GM23338 (cell line): Measurements from ENCODE around the gene ZNF844. TPM values are rescaled to one million over a fixed set of nuclear protein-coding genes. Genes with fewer than 3 reads are reported as not detected.

ENCODE experiments used
- ATAC-seq: fragments of 200-7000 bp; cut with Tn5 transposase; 3 replicates; pipeline ENCODE4 v1.9.1; 2020
- DNase-seq: peaks from one replicate; pipeline ENCODE4 v3.0.0-alpha.2; 2015; ENCODE audit warnings: low spot score
- H2AFZ ChIP-seq: fragments of 200-600 bp; sonication (generic); 2 replicates; pipeline ENCODE4 v1.8.0; 2016; ENCODE audit warnings: antibody characterized with exemption, mild to moderate bottlenecking, moderate library complexity
- H3F3A ChIP-seq: fragments of 200-600 bp; sonication (generic); replicated peaks from 2 replicates; pipeline ENCODE4 v1.8.0; 2017; ENCODE audit warnings: antibody characterized with exemption, mixed run types, low read depth
- H3K27ac ChIP-seq: fragments of 200-600 bp; sonication (generic); 2 replicates; pipeline ENCODE4 v1.6.1; 2016; ENCODE audit warnings: low read depth
- H3K27me3 ChIP-seq: fragments of 200-600 bp; sonication (generic); 2 replicates; pipeline ENCODE4 v1.8.0; 2016; ENCODE audit warnings: mild to moderate bottlenecking, mixed run types, moderate library complexity; ENCODE audit not compliant: insufficient read depth
- H3K36me3 ChIP-seq: fragments of 200-600 bp; sonication (generic); 2 replicates; pipeline ENCODE4 v1.8.0; 2016; ENCODE audit warnings: mild to moderate bottlenecking; ENCODE audit not compliant: insufficient read depth
- H3K4me1 ChIP-seq: fragments of 200-600 bp; sonication (generic); 2 replicates; pipeline ENCODE4 v1.8.0; 2016; ENCODE audit warnings: mild to moderate bottlenecking, moderate library complexity; ENCODE audit not compliant: insufficient read depth
- H3K4me2 ChIP-seq: fragments of 200-600 bp; sonication (generic); 2 replicates; pipeline ENCODE4 v1.7.1; 2017; ENCODE audit warnings: mixed run types
- H3K4me3 ChIP-seq: fragments of 200-600 bp; sonication (generic); 2 replicates; pipeline ENCODE4 v1.6.1; 2016; ENCODE audit warnings: mixed run types
- H3K79me2 ChIP-seq: fragments of 200-600 bp; sonication (generic); replicated peaks from 2 replicates; pipeline ENCODE4 v1.8.0; 2017; ENCODE audit warnings: mild to moderate bottlenecking; ENCODE audit not compliant: insufficient read depth
- H3K9me2 ChIP-seq: fragments of 200-600 bp; sonication (generic); 2 replicates; pipeline ENCODE4 v1.8.0; 2017; ENCODE audit not compliant: insufficient read depth
- H4K20me1 ChIP-seq: fragments of 200-600 bp; sonication (generic); replicated peaks from 2 replicates; pipeline ENCODE4 v1.8.0; 2017; ENCODE audit warnings: mild to moderate bottlenecking; ENCODE audit not compliant: insufficient read depth
- H3K27ac Mint-ChIP-seq: 2 replicates; pipeline ENCODE4 v1.8.0; 2020; ENCODE audit warnings: inconsistent platforms, mild to moderate bottlenecking, moderate library complexity, mixed read lengths
- H3K27me3 Mint-ChIP-seq: 3 replicates; pipeline ENCODE4 v1.8.0; 2022; ENCODE audit warnings: low read depth, mild to moderate bottlenecking, moderate library complexity, mixed read lengths, inconsistent platforms; ENCODE audit not compliant: insufficient read depth, poor library complexity
- H3K36me3 Mint-ChIP-seq: 3 replicates; pipeline ENCODE4 v1.8.0; 2021; ENCODE audit warnings: low read depth, mild to moderate bottlenecking, inconsistent platforms, moderate library complexity, mixed read lengths
- H3K4me1 Mint-ChIP-seq: 3 replicates; pipeline ENCODE4 v1.8.0; 2020; ENCODE audit warnings: mild to moderate bottlenecking, inconsistent platforms, mixed read lengths
- H3K4me3 Mint-ChIP-seq: 3 replicates; pipeline ENCODE4 v1.8.0; 2021; ENCODE audit warnings: moderate library complexity, mild to moderate bottlenecking, inconsistent platforms, mixed read lengths
- H3K9me3 Mint-ChIP-seq: 3 replicates; pipeline ENCODE4 v1.8.0; 2020; ENCODE audit warnings: moderate library complexity, mild to moderate bottlenecking, inconsistent platforms, mixed read lengths
- ETS1 ChIP-seq: IDR thresholded peaks from 2 replicates; pipeline ENCODE4 v1.6.1; 2016; ENCODE audit warnings: antibody characterized with exemption
- EZH2phosphoT487 ChIP-seq: fragments of 200-600 bp; sonication (generic); IDR thresholded peaks from one replicate; pipeline ENCODE4 v1.8.1; 2018; ENCODE audit warnings: antibody characterized with exemption; ENCODE audit not compliant: unreplicated experiment
- JUNB ChIP-seq: IDR thresholded peaks from one replicate; pipeline ENCODE4 v1.6.1; 2016; ENCODE audit warnings: antibody characterized with exemption; ENCODE audit not compliant: unreplicated experiment
- NANOG ChIP-seq: IDR thresholded peaks from 2 replicates; pipeline ENCODE4 v1.6.1; 2016; ENCODE audit warnings: antibody characterized with exemption, borderline replicate concordance
- POLR2AphosphoS5 ChIP-seq: IDR thresholded peaks from 2 replicates; pipeline ENCODE4 v1.6.1; 2016; ENCODE audit warnings: antibody characterized with exemption, low read depth
- STAT1 ChIP-seq: IDR thresholded peaks from one replicate; pipeline ENCODE4 v1.6.1; 2016; ENCODE audit warnings: antibody characterized with exemption; ENCODE audit not compliant: unreplicated experiment
- ZNF462 ChIP-seq: fragments of 250-450 bp; sonication (Bioruptor Pico); IDR thresholded peaks from 2 replicates; pipeline ENCODE4 v1.5.0; 2020; ENCODE audit warnings: mild to moderate bottlenecking, moderate library complexity
- long read RNA-seq: library from polyadenylated mRNA; unstranded; transcript quantifications from one replicate; pipeline ENCODE4 v2.0.0, GENCODE V29; 2020; ENCODE audit not compliant: unreplicated experiment
- polyA plus RNA-seq: library from polyadenylated mRNA; unstranded; fragments of >200 nt; fragmentation: Nextera tagmentation; extraction: Ambion mirVana; gene quantifications from 2 replicates; pipeline ENCODE4 v1.2.1, GENCODE V29; 2016
- total RNA-seq: library from RNA; depleted of rRNA; stranded (reverse); fragments of >200 nt; shearing (Covaris generic); gene quantifications from 2 replicates; pipeline ENCODE4 v1.2.3, GENCODE V29; 2014; rRNA removed

Gene ZNF844
- total RNA-seq (9.7 and 10.5 TPM in 2 replicates), polyA plus RNA-seq (1.8 and 2.1 TPM in 2 replicates)
- long read RNA-seq = 0 reads

- Mint-ChIP-seq H3K4me3 (no peak within 1 kb of the TSS), H3K27me3 (peaks cover 2% of the 10 kb centered on the region), H3K4me1 (no peaks in the 10 kb centered on the region), H3K36me3 (peaks cover 16% of the 10 kb centered on the region; the same call in 2 of the 3 replicates), H3K9me3 (peaks cover 87% of the 10 kb centered on the region), H3K27ac (no peak within 1 kb of the TSS)
- no peaks in the 10 kb centered on the region for H3K9me2 ChIP-seq
- H3K27me3 ChIP-seq = no peaks in the 10 kb centered on the region
- 0 out of 2 replicates have a peak, but pooled peaks have one; percentile 48 for TF ChIP-seq ETS1
- TF ChIP-seq JUNB = no peak
- peak; percentile 98 for TF ChIP-seq POLR2AphosphoS5
- no peaks in the 10 kb centered on the region for H4K20me1 ChIP-seq
- H3K4me1 ChIP-seq = peaks cover 6% of the 10 kb centered on the region; the same call in 1 of the 2 replicates
- H3K27ac ChIP-seq = peak within 1 kb of the TSS; percentile 85
- 0 out of 2 replicates have a peak within 1 kb of the TSS, but pooled peaks have one; percentile 59 for H2AFZ ChIP-seq
- DNase-seq (peak; percentile 97), ATAC-seq (peak; percentile 87)
- H3K4me2 ChIP-seq = peak within 1 kb of the TSS; percentile 97
- peaks cover 46% of the 10 kb centered on the region for H3K79me2 ChIP-seq
- no peaks in the 10 kb centered on the region for H3K36me3 ChIP-seq
- H3K4me3 ChIP-seq = peak within 1 kb of the TSS; percentile 94
- peaks cover 5% of the 10 kb centered on the region; the same call in 1 of the 2 replicates for H3F3A ChIP-seq
Measured at GRCh38 chr19:12064590-12065538, at the start of gene ZNF844. Gene ZNF844, plus strand, starts transcription at chr19:12064731. Its CDS starts 143 bp downstream, at chr19:12064874.

- Histone ChIP-seq H3K27ac (no peak overlapping the region), H3K27me3 (no peaks in the 10 kb centered on the region), H4K20me1 (no peaks in the 10 kb centered on the region), H3K4me2 (no peak overlapping the region), H2AFZ (no peak overlapping the region), H3K79me2 (peaks cover 10% of the 10 kb centered on the region), H3K36me3 (peaks cover 69% of the 10 kb centered on the region), H3F3A (no peaks in the 10 kb centered on the region), H3K4me3 (no peak overlapping the region), H3K9me2 (peaks cover 8% of the 10 kb centered on the region; the same call in 1 of the 2 replicates), H3K4me1 (no peaks in the 10 kb centered on the region)
- H3K27me3 Mint-ChIP-seq = peaks cover 3% of the 10 kb centered on the region
- ATAC-seq (no peak), DNase-seq (no peak)
- peaks cover 38% of the 10 kb centered on the region for H3K36me3 Mint-ChIP-seq
- peaks cover 94% of the 10 kb centered on the region for H3K9me3 Mint-ChIP-seq
- no peak overlapping the region for H3K27ac Mint-ChIP-seq
- no peaks in the 10 kb centered on the region for H3K4me1 Mint-ChIP-seq
- H3K4me3 Mint-ChIP-seq = no peak overlapping the region
- TF ChIP-seq EZH2phosphoT487 = no peak
- TF ChIP-seq STAT1 = no peak
- TF ChIP-seq ZNF462 = no peak
- no peak for TF ChIP-seq NANOG
Measured at GRCh38 chr19:12015015-12015752, 49.3 kb upstream of the ZNF844 start.
